H1 (cell line): ENCODE data around the gene GPRIN3. TPM values are rescaled to one million over a fixed set of nuclear protein-coding genes. Genes with fewer than 3 reads are reported as not detected.
"Not testable (repeated sequence)": the region's sequence is repeated elsewhere in the genome, so short reads cannot be mapped to it uniquely, and the experiment has no call there.

ENCODE experiments used
- CTCF ChIA-PET: fragments of 300-600 bp; sonication (Branson Sonifier 250); formaldehyde crosslinking; loops from one replicate; lab custom pipeline; 2021; ENCODE audit not compliant: partially characterized antibody; lab: Charles Lee
- POLR2A ChIA-PET: fragments of 300-600 bp; sonication (Branson Sonifier 250); formaldehyde crosslinking; loops from one replicate; lab custom pipeline; 2021; ENCODE audit warnings: inconsistent platforms; ENCODE audit not compliant: partially characterized antibody; lab: Charles Lee
- DNase-seq, 2 experiments: peaks; one replicate each; pipeline versions ENCODE4 v3.0.0 to v3.0.0-alpha.2; 2010 to 2022; ENCODE audit warnings: low spot score in 2 of 2, low read depth in 1 of 2, mixed read lengths in 1 of 2
- FAIRE-seq: peaks from 2 replicates; lab custom pipeline; 2011; peaks lifted over from hg19 to GRCh38; lab: Jason Lieb, UNC
- H2AFZ ChIP-seq: 2 replicates; pipeline ENCODE4 v1.8.1; 2012; ENCODE audit warnings: low read length, inconsistent platforms
- H2AK5ac ChIP-seq: 2 replicates; pipeline ENCODE4 v1.6.1; 2013; ENCODE audit warnings: low read depth, low read length
- H2BK120ac ChIP-seq: replicated peaks from 2 replicates; pipeline ENCODE3; 2013; ENCODE audit warnings: low read depth, low read length, inconsistent platforms
- H2BK12ac ChIP-seq: 2 replicates; pipeline ENCODE4 v1.6.1; 2013; ENCODE audit warnings: low read depth, low read length
- H2BK15ac ChIP-seq: 2 replicates; pipeline ENCODE4 v1.6.1; 2013; ENCODE audit warnings: low read length
- H2BK20ac ChIP-seq: 2 replicates; pipeline ENCODE4 v1.6.1; 2013; ENCODE audit warnings: low read length
- H2BK5ac ChIP-seq: 2 replicates; pipeline ENCODE4 v1.6.1; 2013; ENCODE audit warnings: low read depth, low read length
- H3K14ac ChIP-seq: 2 replicates; pipeline ENCODE4 v1.6.1; 2013; ENCODE audit warnings: inconsistent platforms; ENCODE audit not compliant: insufficient read length
- H3K18ac ChIP-seq: 2 replicates; pipeline ENCODE4 v1.6.1; 2013; ENCODE audit warnings: low read length; ENCODE audit errors: extremely low read depth
- H3K23ac ChIP-seq: 2 replicates; pipeline ENCODE4 v1.6.1; 2013; ENCODE audit warnings: inconsistent platforms; ENCODE audit not compliant: insufficient read length
- H3K23me2 ChIP-seq: 2 replicates; pipeline ENCODE4 v1.6.1; 2013; ENCODE audit warnings: low read depth, low read length
- H3K27ac ChIP-seq: 2 replicates; pipeline ENCODE4 v1.6.1; 2011; ENCODE audit warnings: low read depth, low read length, inconsistent platforms
- H3K27me3 ChIP-seq, 4 experiments: replicated peaks in 1 of 4; 1 replicate in 1 of 4; 2 replicates in 3 of 4; pipeline versions ENCODE4 v1.6.1 to v1.8.1; 2011 to 2013; ENCODE audit warnings: low read length in 3 of 4, mild to moderate bottlenecking in 3 of 4, inconsistent platforms in 2 of 4, mixed read lengths in 2 of 4, moderate library complexity in 1 of 4; ENCODE audit not compliant: control insufficient read depth in 3 of 4, insufficient read depth in 3 of 4; ENCODE audit errors: extremely low read depth in 1 of 4
- H3K36me3 ChIP-seq, 4 experiments: 2 replicates each; pipeline versions ENCODE4 v1.6.1 to v1.8.1; 2011 to 2013; ENCODE audit warnings: mild to moderate bottlenecking in 4 of 4, low read length in 3 of 4, moderate library complexity in 2 of 4, control low read depth in 1 of 4, inconsistent platforms in 1 of 4; ENCODE audit not compliant: insufficient read depth in 4 of 4, control insufficient read depth in 2 of 4
- H3K4ac ChIP-seq: replicated peaks from 2 replicates; pipeline ENCODE3; 2013; ENCODE audit warnings: low read length, low read depth, mixed read lengths, inconsistent platforms; ENCODE audit not compliant: insufficient read length
- H3K4me1 ChIP-seq, 4 experiments: replicated peaks in 1 of 4; 1 replicate in 1 of 4; 2 replicates in 3 of 4; pipeline versions ENCODE4 v1.6.1 to v1.8.1; 2011 to 2013; ENCODE audit warnings: low read length in 3 of 4, inconsistent platforms in 2 of 4, mixed read lengths in 1 of 4; ENCODE audit not compliant: insufficient read depth in 4 of 4, control insufficient read depth in 3 of 4
- H3K4me2 ChIP-seq, 2 experiments: 2 replicates each; pipeline versions ENCODE4 v1.6.1 to v1.8.1; 2011 to 2013; ENCODE audit warnings: low read depth in 2 of 2, low read length in 2 of 2, control low read depth in 1 of 2, inconsistent platforms in 1 of 2, mild to moderate bottlenecking in 1 of 2; ENCODE audit not compliant: insufficient read depth in 1 of 2
- H3K4me3 ChIP-seq, 4 experiments: fragments of 200-600, 300-600 bp in 1 of 4; sonication (generic), shearing (Covaris generic), sonication (Bioruptor Twin) in 1 of 4; 2 replicates each; pipeline versions ENCODE4 v1.5.1 to v1.8.1; 2011 to 2016; ENCODE audit warnings: low read length in 4 of 4, low read depth in 3 of 4, control low read depth in 2 of 4, inconsistent platforms in 2 of 4, mild to moderate bottlenecking in 2 of 4, mixed read lengths in 1 of 4, moderate library complexity in 1 of 4; ENCODE audit not compliant: insufficient read depth in 2 of 4; ENCODE audit errors: extremely low read depth in 1 of 4
- H3K56ac ChIP-seq: replicated peaks from 2 replicates; pipeline ENCODE3; 2013; ENCODE audit warnings: low read depth, mild to moderate bottlenecking, mixed read lengths, low read length, inconsistent platforms; ENCODE audit not compliant: insufficient read length
- H3K79me1 ChIP-seq: 2 replicates; pipeline ENCODE4 v1.6.1; 2013; ENCODE audit warnings: low read depth, low read length, control low read depth
- H3K79me2 ChIP-seq, 2 experiments: 2 replicates each; pipeline versions ENCODE4 v1.6.1 to v1.8.1; 2012 to 2013; ENCODE audit warnings: low read length in 2 of 2, mild to moderate bottlenecking in 2 of 2, inconsistent platforms in 1 of 2; ENCODE audit not compliant: insufficient read depth in 2 of 2, control insufficient read depth in 1 of 2
- H3K9ac ChIP-seq, 4 experiments: replicated peaks in 1 of 4; 1 replicate in 1 of 4; 2 replicates in 3 of 4; pipeline versions ENCODE4 v1.6.1 to v1.8.1; 2011 to 2013; ENCODE audit warnings: low read depth in 3 of 4, low read length in 3 of 4, control low read depth in 2 of 4, mild to moderate bottlenecking in 2 of 4, moderate library complexity in 2 of 4, inconsistent platforms in 1 of 4; ENCODE audit errors: extremely low read depth in 1 of 4
- H3K9me3 ChIP-seq, 2 experiments: 2 replicates each; pipeline versions ENCODE4 v1.6.1 to v1.8.1; 2012 to 2013; ENCODE audit warnings: mild to moderate bottlenecking in 2 of 2, moderate library complexity in 2 of 2, control low read depth in 1 of 2, inconsistent platforms in 1 of 2, low read depth in 1 of 2, low read length in 1 of 2, mixed read lengths in 1 of 2; ENCODE audit not compliant: insufficient read depth in 2 of 2
- H4K20me1 ChIP-seq, 2 experiments: replicated peaks in 1 of 2; 2 replicates each; pipeline versions ENCODE3 to v1.8.1; 2011 to 2013; ENCODE audit warnings: inconsistent platforms in 2 of 2, low read length in 2 of 2, mild to moderate bottlenecking in 1 of 2; ENCODE audit not compliant: insufficient read depth in 2 of 2, control insufficient read depth in 1 of 2
- H4K5ac ChIP-seq: 2 replicates; pipeline ENCODE4 v1.6.1; 2013; ENCODE audit warnings: low read length, low read depth, mixed read lengths, inconsistent platforms; ENCODE audit not compliant: insufficient read length
- H4K8ac ChIP-seq: 2 replicates; pipeline ENCODE4 v1.8.0; 2013; ENCODE audit warnings: mild to moderate bottlenecking, moderate library complexity, low read length, inconsistent platforms; ENCODE audit not compliant: insufficient read depth; ENCODE audit errors: extremely low read depth
- H4K91ac ChIP-seq: replicated peaks from 2 replicates; pipeline ENCODE3; 2013; ENCODE audit warnings: low read length, mixed read lengths, inconsistent platforms; ENCODE audit not compliant: insufficient read length
- WGBS, 2 experiments: shearing (Covaris generic) in 1 of 2; methylation state at CpG; one replicate each; pipeline versions ENCODE4 v1.1.6 to v1.1.7; 2013 to 2015; ENCODE audit warnings: low lambda C conversion rate in 2 of 2, mixed read lengths in 2 of 2, inconsistent platforms in 1 of 2, low coverage in 1 of 2, missing lambda C conversion rate in 1 of 2; ENCODE audit not compliant: insufficient replicate concordance in 2 of 2, insufficient coverage in 1 of 2, insufficient read length in 1 of 2; ENCODE audit errors: extremely low coverage in 1 of 2, missing lambda C conversion rate in 1 of 2; 5-methylcytosine and 5-hydroxymethylcytosine counted together
- polyA plus RNA-seq, 7 experiments: library from polyadenylated mRNA; depleted of rRNA in 3 of 7; stranded (reverse) in 5 of 7; unstranded in 2 of 7; fragments of >200 nt in 5 of 7; fragments of 200-250 nt in 2 of 7; gene quantifications; 1 replicate in 5 of 7; 2 replicates in 1 of 7; 4 replicates in 1 of 7; pipeline versions ENCODE4 v1.2.1 to v1.2.3, GENCODE V29; 2011 to 2013; ENCODE audit warnings: missing spikeins in 2 of 7, mixed read lengths in 2 of 7
- total RNA-seq: library from RNA; stranded (reverse); fragmentation: NEBNext Ultra II Directional; extraction: Animal tissue kit (Norgen Biotek cat#: 25700); gene quantifications from 2 replicates; pipeline ENCODE4 v1.2.1, GENCODE V29; 2021

The GPRIN3 gene
- total and polyA plus RNA-seq, 2 of the 8 experiments (the other 6 are each of a cell fraction or from before 2014, with no cell fraction given): 0.17 to 1.4 TPM

GRCh38 chr4:89309154-89309553 is 1.6 kb upstream of the GPRIN3 start:
- H2AK5ac ChIP-seq, H3K36me3 ChIP-seq, H3K56ac ChIP-seq, H4K5ac ChIP-seq, H3K79me1 ChIP-seq, H2BK12ac ChIP-seq, H4K20me1 ChIP-seq, H3K4me2 ChIP-seq, H3K23me2 ChIP-seq, H3K27ac ChIP-seq, H4K91ac ChIP-seq, H2AFZ ChIP-seq, H3K4ac ChIP-seq, H2BK20ac ChIP-seq, H3K18ac ChIP-seq, H3K79me2 ChIP-seq, H3K9ac ChIP-seq, H2BK15ac ChIP-seq, DNase-seq, H3K23ac ChIP-seq, H3K14ac ChIP-seq, H2BK120ac ChIP-seq, FAIRE-seq, H3K9me3 ChIP-seq, H2BK5ac ChIP-seq, H3K4me3 ChIP-seq, H4K8ac ChIP-seq: not testable (repeated sequence)
- 85% methylated on average over 4 of the region's 5 CpGs; no CpG with 5 or more reads in 1 of the 2 experiments for WGBS, 2 experiments
- H3K27me3 ChIP-seq: peaks cover 0 to 10% (median 7%) of the 10 kb centered on the region in 4 experiments; a peak in 5 of 7 replicates
- peaks cover 2 to 11% (median 6%) of the 10 kb centered on the region in 4 experiments; a peak in 4 of 7 replicates for H3K4me1 ChIP-seq
- POLR2A ChIA-PET: interaction anchor here (1.6 kb wide), 1 partner anchor 11 kb away, joined by 3 read pairs; no protein-coding TSS in a partner anchor
- CTCF ChIA-PET: interaction anchor here (0.6 to 1.6 kb wide), 2 partner anchors 126 to 478 kb away, joined by 3 to 5 read pairs; no protein-coding TSS in a partner anchor
